Nephron progenitor cell (in vitro differentiated cells): ENCODE results near the gene CHST8.
"Not testable (repeated sequence)": the region's sequence is repeated elsewhere in the genome, so short reads cannot be mapped to it uniquely, and the experiment has no call there.

Experiments
- DNase-seq: peaks from one replicate; pipeline ENCODE4 v3.0.0; 2021
- H3K27ac Mint-ChIP-seq: 2 replicates; pipeline ENCODE4 v1.8.0; 2021; ENCODE audit warnings: mild to moderate bottlenecking, moderate library complexity, mixed read lengths
- H3K27me3 Mint-ChIP-seq: 2 replicates; pipeline ENCODE4 v1.8.0; 2021; ENCODE audit warnings: mild to moderate bottlenecking, low read depth, mixed read lengths; ENCODE audit not compliant: poor library complexity
- H3K36me3 Mint-ChIP-seq: 2 replicates; pipeline ENCODE4 v1.8.0; 2021; ENCODE audit warnings: low read depth, mixed read lengths
- H3K4me1 Mint-ChIP-seq: 2 replicates; pipeline ENCODE4 v1.8.0; 2021; ENCODE audit warnings: mixed read lengths
- H3K4me3 Mint-ChIP-seq: 2 replicates; pipeline ENCODE4 v1.8.0; 2021; ENCODE audit warnings: mild to moderate bottlenecking, moderate library complexity, mixed read lengths
- H3K9me3 Mint-ChIP-seq: 2 replicates; pipeline ENCODE4 v1.8.0; 2021; ENCODE audit warnings: mild to moderate bottlenecking, moderate library complexity, mixed read lengths
- CTCF ChIP-seq: fragments of 200-600 bp; sonication (generic); IDR thresholded peaks from 2 replicates; pipeline ENCODE4 v1.5.0; 2021; ENCODE audit warnings: antibody characterized with exemption

CHST8 gene

GRCh38 chr19:33610588-33610987 is 11.2 kb upstream of the CHST8 start:
- Mint-ChIP-seq H3K9me3 (peaks cover 30% of the 10 kb centered on the region), H3K4me1 (no peaks in the 10 kb centered on the region), H3K4me3 (no peak overlapping the region), H3K27me3 (peaks cover 49% of the 10 kb centered on the region), H3K36me3 (no peaks in the 10 kb centered on the region), H3K27ac (no peak overlapping the region)
- DNase-seq, result no peak
- TF ChIP-seq CTCF, result no peak

DNA sequence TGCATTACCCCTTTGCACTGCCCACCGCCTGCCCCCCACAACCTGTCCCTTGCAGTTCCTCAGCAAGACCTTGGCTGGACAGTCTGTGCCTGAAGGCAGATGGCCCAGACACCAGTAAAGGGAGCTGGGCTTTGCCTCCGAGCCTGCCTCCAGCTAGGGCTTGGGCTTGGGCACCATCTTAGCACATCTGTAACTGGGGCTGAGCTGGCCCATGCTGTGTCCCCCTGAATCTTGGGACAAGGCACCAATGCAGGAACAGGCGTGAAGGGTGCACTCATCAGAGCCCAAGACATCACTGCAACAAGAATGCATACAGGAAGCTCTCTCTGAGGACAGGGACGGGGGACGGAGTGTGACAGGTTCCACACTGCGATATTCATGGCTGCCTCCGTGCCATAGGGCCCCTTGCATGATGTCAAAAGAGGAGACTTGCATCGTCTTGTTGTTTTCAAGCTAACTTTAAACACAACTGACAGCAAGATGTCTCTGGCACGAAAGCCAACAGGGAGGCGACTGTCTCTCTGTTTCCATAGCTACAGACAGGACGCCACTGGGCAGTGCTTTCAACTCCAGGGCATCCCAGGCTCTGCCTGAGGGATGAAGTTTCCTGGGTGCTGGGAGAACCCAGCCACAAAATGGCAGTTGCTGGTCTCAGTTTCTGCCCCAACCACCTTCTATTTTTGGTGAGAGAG is 8.7 kb upstream of the CHST8 start:
- no peak for DNase-seq
- Mint-ChIP-seq H3K4me1 (no peaks in the 10 kb centered on the region), H3K4me3 (no peak overlapping the region), H3K36me3 (no peaks in the 10 kb centered on the region), H3K9me3 (peaks cover 25% of the 10 kb centered on the region), H3K27me3 (peaks cover 64% of the 10 kb centered on the region), H3K27ac (no peak overlapping the region)
- TF ChIP-seq CTCF, result no peak

GRCh38 chr19:33613620-33614000 is 8.1 kb upstream of the CHST8 start:
- H3K4me1 Mint-ChIP-seq, result no peaks in the 10 kb centered on the region
- TF ChIP-seq CTCF, result no peak
- DNase-seq, result no peak
- peaks cover 70% of the 10 kb centered on the region for H3K27me3 Mint-ChIP-seq
- H3K9me3 Mint-ChIP-seq, result peaks cover 22% of the 10 kb centered on the region
- H3K27ac Mint-ChIP-seq, result no peak overlapping the region
- H3K4me3 Mint-ChIP-seq, result no peak overlapping the region
- no peaks in the 10 kb centered on the region for H3K36me3 Mint-ChIP-seq

- TF ChIP-seq CTCF, result no peak
- Mint-ChIP-seq H3K36me3 (no peaks in the 10 kb centered on the region), H3K4me3 (no peak overlapping the region), H3K27ac (no peak overlapping the region), H3K27me3 (peaks cover 83% of the 10 kb centered on the region), H3K9me3 (no peaks in the 10 kb centered on the region), H3K4me1 (no peaks in the 10 kb centered on the region)
- no peak for DNase-seq
Observed at GRCh38 chr19:33616346-33616745, 5.4 kb upstream of the CHST8 start.

GRCh38 chr19:33616857-33617256 is 4.9 kb upstream of the CHST8 start:
- Mint-ChIP-seq H3K27me3 (peaks cover 85% of the 10 kb centered on the region), H3K27ac (no peak overlapping the region), H3K4me1 (no peaks in the 10 kb centered on the region), H3K9me3 (no peaks in the 10 kb centered on the region), H3K36me3 (no peaks in the 10 kb centered on the region), H3K4me3 (no peak overlapping the region)
- DNase-seq, result no peak
- no peak for TF ChIP-seq CTCF

DNA sequence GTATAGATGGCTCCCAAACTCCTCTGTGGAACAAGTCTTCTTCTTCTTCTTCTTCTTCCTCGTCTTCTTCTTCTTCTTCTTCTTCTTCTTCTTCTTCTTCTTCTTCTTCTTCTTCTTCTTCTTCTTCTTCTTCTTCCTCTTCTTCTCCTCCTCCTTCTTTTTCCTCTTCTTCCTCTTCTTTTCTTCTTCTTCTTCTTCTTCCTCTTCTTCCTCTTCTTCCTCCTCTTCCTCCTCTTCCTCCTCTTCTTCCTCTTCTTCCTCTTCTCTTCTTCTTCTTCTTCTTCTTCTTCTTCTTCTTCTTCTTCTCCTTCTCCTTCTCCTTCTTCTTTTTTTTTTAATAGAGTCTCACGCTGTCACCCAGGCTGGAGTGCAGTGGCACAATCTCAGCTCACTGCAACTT is 3.4 kb upstream of the CHST8 start:
- peaks cover 88% of the 10 kb centered on the region for H3K27me3 Mint-ChIP-seq
- H3K4me3 Mint-ChIP-seq, H3K36me3 Mint-ChIP-seq, DNase-seq, H3K4me1 Mint-ChIP-seq, H3K9me3 Mint-ChIP-seq, H3K27ac Mint-ChIP-seq: not testable (repeated sequence)
